ENCODE measurements around the gene PRR30. TPM values are rescaled to one million over a fixed set of nuclear protein-coding genes. Genes with fewer than 3 reads are reported as not detected.

PRR30 gene
- total and polyA plus RNA-seq, 10 of the 15 experiments (the other 5 are each of a cell fraction or from before 2014, with no cell fraction given) = not detected

DNA sequence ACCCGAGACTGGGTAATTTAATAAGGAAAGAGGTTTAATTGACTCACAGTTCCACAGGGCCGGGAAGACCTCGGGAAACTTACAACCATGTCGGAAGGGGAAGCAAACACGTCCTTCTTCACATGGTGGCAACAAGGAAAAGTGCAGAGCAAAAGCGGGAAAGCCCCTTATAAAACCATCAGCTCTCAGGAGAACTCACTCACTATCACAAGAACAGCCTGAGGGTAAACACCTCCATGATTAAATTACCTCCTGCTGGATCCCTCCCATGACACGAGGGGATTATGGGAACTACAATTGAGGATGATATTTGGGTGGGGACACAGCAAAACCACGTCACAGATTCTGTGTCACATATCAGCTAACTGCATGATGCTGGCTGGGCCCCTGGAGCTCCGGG lies 21.0 kb upstream of the PRR30 start:
- no peak for ATAC-seq
- H3K27ac ChIP-seq (ENCODE audit: control insufficient read depth, insufficient read depth) = no peak overlapping the region
- CTCF ChIA-PET = interaction anchor here (0.8 to 2.2 kb wide), 3 partner anchors 10 to 119 kb away, joined by 3 to 5 read pairs (median 3); no protein-coding TSS in a partner anchor
- DNase-seq (ENCODE audit: low read depth, low spot score) = no peak
- SMC1A ChIA-PET (ENCODE audit: uncharacterized antibody, unreplicated experiment) = no interaction called here
- no peaks in the 10 kb centered on the region for H3K27me3 ChIP-seq (replicated peaks in 1 of 2; ENCODE audit: control insufficient read depth in 2 of 2, insufficient read depth in 2 of 2, low read length in 1 of 2)
- no peaks in the 10 kb centered on the region for H4K20me1 ChIP-seq (ENCODE audit: control insufficient read depth, insufficient read depth)
- no peaks in the 10 kb centered on the region for H3K36me3 ChIP-seq (ENCODE audit: control insufficient read depth in 2 of 2, insufficient read depth in 2 of 2, low read length in 1 of 2)
- no peak overlapping the region for H3K9ac ChIP-seq (ENCODE audit: control insufficient read depth, insufficient read depth, low read length)
- peaks cover 3% of the 10 kb centered on the region; the same call in 2 of the 3 replicates for H3K9me3 ChIP-seq (replicated peaks; ENCODE audit: control insufficient read depth, insufficient read depth, low read length)
- WGBS (ENCODE audit: insufficient coverage, insufficient replicate concordance, low lambda C conversion rate, missing lambda C conversion rate) = 50% methylated on average over 9 of the region's 9 CpGs
- H3K4me3 ChIP-seq = no peak overlapping the region
- no peak overlapping the region for H3K4me2 ChIP-seq (ENCODE audit: control insufficient read depth, insufficient read depth)
- TF ChIP-seq RAD51 (IDR thresholded peaks at IDR 0.05) = no peak
- no peak for TF ChIP-seq KAT2A (conservative IDR thresholded peaks at IDR 0.05; ENCODE audit: control insufficient read depth, low read depth, low read length)
- TF ChIP-seq, protein P1, sequence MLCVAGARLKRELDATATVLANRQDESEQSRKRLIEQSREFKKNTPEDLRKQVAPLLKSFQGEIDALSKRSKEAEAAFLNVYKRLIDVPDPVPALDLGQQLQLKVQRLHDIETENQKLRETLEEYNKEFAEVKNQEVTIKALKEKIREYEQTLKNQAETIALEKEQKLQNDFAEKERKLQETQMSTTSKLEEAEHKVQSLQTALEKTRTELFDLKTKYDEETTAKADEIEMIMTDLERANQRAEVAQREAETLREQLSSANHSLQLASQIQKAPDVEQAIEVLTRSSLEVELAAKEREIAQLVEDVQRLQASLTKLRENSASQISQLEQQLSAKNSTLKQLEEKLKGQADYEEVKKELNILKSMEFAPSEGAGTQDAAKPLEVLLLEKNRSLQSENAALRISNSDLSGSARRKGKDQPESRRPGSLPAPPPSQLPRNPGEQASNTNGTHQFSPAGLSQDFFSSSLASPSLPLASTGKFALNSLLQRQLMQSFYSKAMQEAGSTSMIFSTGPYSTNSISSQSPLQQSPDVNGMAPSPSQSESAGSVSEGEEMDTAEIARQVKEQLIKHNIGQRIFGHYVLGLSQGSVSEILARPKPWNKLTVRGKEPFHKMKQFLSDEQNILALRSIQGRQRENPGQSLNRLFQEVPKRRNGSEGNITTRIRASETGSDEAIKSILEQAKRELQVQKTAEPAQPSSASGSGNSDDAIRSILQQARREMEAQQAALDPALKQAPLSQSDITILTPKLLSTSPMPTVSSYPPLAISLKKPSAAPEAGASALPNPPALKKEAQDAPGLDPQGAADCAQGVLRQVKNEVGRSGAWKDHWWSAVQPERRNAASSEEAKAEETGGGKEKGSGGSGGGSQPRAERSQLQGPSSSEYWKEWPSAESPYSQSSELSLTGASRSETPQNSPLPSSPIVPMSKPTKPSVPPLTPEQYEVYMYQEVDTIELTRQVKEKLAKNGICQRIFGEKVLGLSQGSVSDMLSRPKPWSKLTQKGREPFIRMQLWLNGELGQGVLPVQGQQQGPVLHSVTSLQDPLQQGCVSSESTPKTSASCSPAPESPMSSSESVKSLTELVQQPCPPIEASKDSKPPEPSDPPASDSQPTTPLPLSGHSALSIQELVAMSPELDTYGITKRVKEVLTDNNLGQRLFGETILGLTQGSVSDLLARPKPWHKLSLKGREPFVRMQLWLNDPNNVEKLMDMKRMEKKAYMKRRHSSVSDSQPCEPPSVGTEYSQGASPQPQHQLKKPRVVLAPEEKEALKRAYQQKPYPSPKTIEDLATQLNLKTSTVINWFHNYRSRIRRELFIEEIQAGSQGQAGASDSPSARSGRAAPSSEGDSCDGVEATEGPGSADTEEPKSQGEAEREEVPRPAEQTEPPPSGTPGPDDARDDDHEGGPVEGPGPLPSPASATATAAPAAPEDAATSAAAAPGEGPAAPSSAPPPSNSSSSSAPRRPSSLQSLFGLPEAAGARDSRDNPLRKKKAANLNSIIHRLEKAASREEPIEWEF (IDR thresholded peaks at IDR 0.05; ENCODE audit: insufficient replicate concordance, low read depth, low read length) = no peak
- TF ChIP-seq CBFB (IDR thresholded peaks at IDR 0.05; ENCODE audit: low read depth) = no peak
- no peak for TF ChIP-seq DPF2 (IDR thresholded peaks at IDR 0.05)
- BruUV-seq (replicated peaks) = no TSS peak
- no peaks in the 10 kb centered on the region for H3K79me2 ChIP-seq (ENCODE audit: control insufficient read depth, insufficient read depth, low read length)
- intact Hi-C loops (cut with micrococcal nuclease; ENCODE audit: unreplicated experiment) (no loop called here), in situ Hi-C loops (cut with MboI) (no loop called here)
- no peak for FAIRE-seq
- H2AFZ ChIP-seq (ENCODE audit: control insufficient read depth, low read depth, low read length) = no peak overlapping the region
- POLR2A ChIA-PET = interaction anchor here (0.6 to 0.7 kb wide), 2 partner anchors 11 to 522 kb away, joined by 3 to 4 read pairs; no protein-coding TSS in a partner anchor
- RAD21 ChIA-PET (ENCODE audit: unreplicated experiment) = interaction anchor here (0.6 to 0.8 kb wide), 2 partner anchors 10 to 211 kb away, joined by 3 read pairs; no protein-coding TSS in a partner anchor
- H3K4me1 ChIP-seq (ENCODE audit: control insufficient read depth, insufficient read depth, low read length) = peaks cover 28% of the 10 kb centered on the region

Measured in GM12878 (cell line).